Natural killer cell treated with Interleukin-12 subunit alpha and Interleukin-12 subunit beta and Interleukin-15 and Interleukin-18, amount 100 ng/mL, for 72 hours (primary cell): ENCODE measurements around the gene PHF11. TPM values are rescaled to one million over a fixed set of nuclear protein-coding genes. Genes with fewer than 3 reads are reported as not detected.
"Not testable (repeated sequence)": the region's sequence is repeated elsewhere in the genome, so short reads cannot be mapped to it uniquely, and the experiment has no call there.

Source experiments
- ATAC-seq, 2 donors: fragments of 150-1000 bp; cut with Tn5 transposase in 1 of 2; sonication (Bioruptor Pico), chemical (Tn5 transposase) in 1 of 2; 2 replicates each; pipeline ENCODE4 v1.10.0; 2021
- DNase-seq: peaks from one replicate; pipeline ENCODE4 v3.0.0; 2022; ENCODE audit warnings: low spot score
- H3K27ac Mint-ChIP-seq, 2 donors: 1 replicate in 1 of 2; 2 replicates in 1 of 2; pipeline ENCODE4 v1.8.0; 2022; ENCODE audit warnings: mixed read lengths in 2 of 2, mild to moderate bottlenecking in 1 of 2, moderate library complexity in 1 of 2
- H3K27me3 Mint-ChIP-seq, 2 donors: 1 replicate in 1 of 2; 2 replicates in 1 of 2; pipeline ENCODE4 v1.8.0; 2022; ENCODE audit warnings: mixed read lengths in 2 of 2
- H3K36me3 Mint-ChIP-seq: one replicate; pipeline ENCODE4 v1.8.0; 2022; ENCODE audit warnings: mixed read lengths
- H3K4me1 Mint-ChIP-seq, 2 donors: 1 replicate in 1 of 2; 2 replicates in 1 of 2; pipeline ENCODE4 v1.8.0; 2022; ENCODE audit warnings: low read depth in 2 of 2, mixed read lengths in 2 of 2, mild to moderate bottlenecking in 1 of 2
- H3K4me3 Mint-ChIP-seq: one replicate; pipeline ENCODE4 v1.8.0; 2022; ENCODE audit warnings: mixed read lengths
- H3K9me3 Mint-ChIP-seq: 2 replicates; pipeline ENCODE4 v1.8.0; 2022; ENCODE audit warnings: mixed read lengths
- total RNA-seq, 2 donors: library from RNA; stranded (reverse); gene quantifications; one replicate each; pipeline ENCODE4 v1.2.3, GENCODE V29; 2022

PHF11 gene
- total RNA-seq, 2 donors from 2014 or later: 58.2 to 78.2 TPM

DNA sequence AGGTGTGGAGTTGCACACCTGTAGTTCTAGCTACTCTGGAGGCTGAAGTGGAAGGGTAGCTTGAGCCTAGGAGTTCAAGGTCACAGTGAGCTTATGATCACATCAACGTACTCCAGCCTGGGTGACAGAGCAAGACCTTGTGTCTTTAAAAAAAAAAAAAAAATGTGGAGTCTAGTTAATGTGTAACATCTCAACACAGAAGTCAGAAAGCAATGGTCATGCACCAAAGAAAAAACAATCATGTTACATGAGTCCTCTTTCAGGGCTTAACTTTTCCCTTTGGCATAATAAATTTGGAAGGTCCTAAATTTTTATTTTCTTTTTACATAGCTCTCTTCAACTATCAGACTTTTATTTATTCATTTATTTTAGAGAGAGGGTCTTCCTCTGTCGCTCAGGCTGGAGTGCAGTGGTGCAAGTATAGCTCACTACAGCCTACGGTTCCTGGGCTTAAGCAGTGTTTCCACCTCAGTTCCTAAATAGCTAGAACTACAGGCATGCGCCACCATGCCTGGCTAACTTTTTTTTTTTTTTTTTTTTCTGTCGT, 29.4 kb upstream of the PHF11 start:
- Mint-ChIP-seq H3K27ac (no peak overlapping the region), H3K4me3 (no peak overlapping the region), H3K9me3 (no peaks in the 10 kb centered on the region), H3K27me3 (no peaks in the 10 kb centered on the region), H3K36me3 (peaks cover 22% of the 10 kb centered on the region), H3K4me1 (no peaks in the 10 kb centered on the region)
- no peak for ATAC-seq
- no peak for DNase-seq

DNA sequence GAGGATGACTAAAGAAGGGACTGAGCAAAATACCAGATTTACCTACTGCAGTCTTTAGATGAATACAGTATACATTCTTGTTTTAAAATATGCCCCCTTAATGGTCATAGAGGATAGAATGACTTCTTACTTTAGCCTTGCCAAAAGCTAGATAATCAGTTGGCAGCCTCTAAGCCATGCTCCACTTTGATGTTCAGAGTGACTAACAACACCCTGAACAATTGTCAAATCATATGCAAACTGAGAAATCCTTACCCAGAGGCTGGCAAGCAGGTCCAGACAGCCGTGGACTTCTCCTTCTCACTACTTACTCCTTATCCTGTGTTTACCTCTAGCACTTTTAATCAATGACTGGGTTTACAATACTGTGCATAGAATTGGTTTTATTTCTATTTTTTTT, 23.6 kb upstream of the PHF11 start:
- no peak for ATAC-seq
- no peaks in the 10 kb centered on the region for H3K4me1 Mint-ChIP-seq
- H3K36me3 Mint-ChIP-seq: peaks cover 7% of the 10 kb centered on the region
- H3K27ac Mint-ChIP-seq: no peak overlapping the region
- H3K9me3 Mint-ChIP-seq: no peaks in the 10 kb centered on the region
- no peak overlapping the region for H3K4me3 Mint-ChIP-seq
- DNase-seq: no peak
- H3K27me3 Mint-ChIP-seq: no peaks in the 10 kb centered on the region

DNA sequence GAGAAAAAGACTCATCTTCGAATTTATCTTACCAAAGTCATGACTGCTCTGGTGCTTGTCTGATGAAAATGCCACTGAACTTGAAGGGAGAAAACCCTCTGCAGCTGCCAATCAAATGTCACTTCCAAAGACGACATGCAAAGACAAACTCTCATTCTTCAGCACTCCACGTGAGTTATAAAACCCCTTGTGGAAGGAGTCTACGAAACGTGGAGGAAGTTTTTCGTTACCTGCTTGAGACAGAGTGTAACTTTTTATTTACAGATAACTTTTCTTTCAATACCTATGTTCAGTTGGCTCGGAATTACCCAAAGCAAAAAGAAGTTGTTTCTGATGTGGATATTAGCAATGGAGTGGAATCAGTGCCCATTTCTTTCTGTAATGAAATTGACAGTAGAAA, 19.2 kb upstream of the PHF11 start:
- Mint-ChIP-seq H3K4me1 (no peaks in the 10 kb centered on the region), H3K27ac (no peak overlapping the region), H3K9me3 (no peaks in the 10 kb centered on the region), H3K4me3 (no peak overlapping the region), H3K27me3 (no peaks in the 10 kb centered on the region), H3K36me3 (no peaks in the 10 kb centered on the region)
- ATAC-seq: no peak
- DNase-seq: no peak

DNA sequence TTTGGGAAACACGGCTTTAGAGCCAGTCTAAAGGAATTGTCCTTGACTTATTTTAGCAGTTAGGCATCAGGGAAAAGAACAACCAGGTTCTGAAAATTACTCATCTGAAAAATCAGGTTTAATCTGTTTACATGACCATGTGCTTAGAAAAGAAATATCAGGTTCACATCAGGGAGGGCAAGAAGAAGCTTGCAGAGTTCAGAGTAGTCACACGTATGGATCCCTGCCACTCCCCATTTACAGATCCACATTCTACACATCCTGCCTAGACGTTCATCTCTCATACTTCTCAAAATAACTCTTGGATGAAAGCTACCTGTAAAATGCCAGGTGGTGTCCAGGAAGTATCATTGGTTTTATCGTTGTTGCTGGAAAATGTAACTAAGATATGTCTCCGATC, 14.0 kb upstream of the PHF11 start:
- Mint-ChIP-seq H3K4me3 (no peak overlapping the region), H3K36me3 (peaks cover 18% of the 10 kb centered on the region), H3K4me1 (peaks cover 0 to 3% of the 10 kb centered on the region in 2 donors), H3K9me3 (no peaks in the 10 kb centered on the region), H3K27ac (no peak overlapping the region), H3K27me3 (no peaks in the 10 kb centered on the region)
- no peak for DNase-seq
- no peak for ATAC-seq

DNA sequence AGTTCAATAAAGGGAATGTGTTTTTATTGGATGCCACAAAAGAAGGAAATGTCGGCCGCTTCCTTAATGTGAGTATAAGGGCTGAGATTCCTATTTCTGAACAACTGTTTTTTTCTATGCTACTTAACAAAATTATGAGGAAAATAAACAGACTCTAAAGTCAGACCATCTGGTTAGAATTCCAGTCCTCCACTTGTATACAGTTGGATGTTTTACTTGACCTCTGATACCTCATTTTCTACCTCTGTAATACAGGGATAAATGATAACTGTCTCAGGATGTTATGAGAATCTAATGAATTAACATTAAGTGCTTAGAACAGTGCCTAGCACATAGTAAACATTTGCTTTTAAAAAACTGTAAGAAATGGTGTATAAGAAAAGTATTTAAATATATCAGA, 7.2 kb upstream of the PHF11 start:
- DNase-seq (no peak), ATAC-seq (no peak)
- Mint-ChIP-seq H3K9me3 (no peaks in the 10 kb centered on the region), H3K4me1 (peaks cover 0 to 3% of the 10 kb centered on the region in 2 donors), H3K36me3 (peaks cover 11% of the 10 kb centered on the region), H3K27me3 (no peaks in the 10 kb centered on the region), H3K4me3 (no peak overlapping the region), H3K27ac (no peak overlapping the region)

DNA sequence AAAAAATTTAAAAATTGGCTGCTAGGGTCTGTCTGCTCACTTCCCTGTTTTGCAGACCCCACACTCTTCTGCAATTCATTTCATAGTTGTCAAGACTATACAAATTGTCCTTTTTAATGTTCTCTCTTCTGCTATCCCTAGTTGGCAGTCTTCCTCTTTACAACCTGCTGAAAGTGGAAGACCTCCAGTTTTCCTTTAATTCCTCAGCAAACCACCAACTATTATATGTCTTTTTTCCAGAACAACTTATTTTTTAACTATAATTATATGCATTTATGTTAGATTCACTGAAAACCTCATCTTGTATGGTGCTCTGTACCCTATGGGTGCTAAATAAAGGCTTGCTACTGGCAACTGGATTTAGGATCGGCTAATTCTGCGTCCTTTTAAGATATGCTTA, 1.1 kb upstream of the PHF11 start:
- Mint-ChIP-seq H3K27ac (peak overlapping the region; percentile 76 to 83), H3K9me3 (no peaks in the 10 kb centered on the region), H3K4me3 (peak overlapping the region; percentile 87), H3K4me1 (peaks cover 33 to 39% of the 10 kb centered on the region in 2 donors), H3K36me3 (peaks cover 20% of the 10 kb centered on the region), H3K27me3 (no peaks in the 10 kb centered on the region)
- DNase-seq (no peak), ATAC-seq (no peak)

DNA sequence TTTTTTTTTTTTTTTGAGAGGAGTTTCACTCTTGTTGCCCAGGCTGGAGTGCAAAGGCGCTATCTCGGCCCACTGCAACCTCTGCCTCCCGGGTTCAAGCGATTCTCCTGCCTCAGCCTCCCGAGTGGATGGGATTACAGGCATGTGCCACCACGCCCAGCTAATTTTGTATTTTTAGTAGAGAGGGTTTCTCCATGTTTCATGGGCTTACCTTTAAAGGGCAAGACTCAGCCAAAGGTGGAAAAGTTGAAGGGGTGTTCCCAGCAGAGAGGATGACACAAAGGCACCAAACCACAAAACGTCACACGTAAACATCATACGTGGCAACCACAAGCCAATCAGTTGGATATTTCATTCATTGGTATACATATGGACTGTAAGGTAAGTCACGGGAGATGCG, 1.1 kb downstream of the PHF11 start:
- not testable (repeated sequence) for ATAC-seq

DNA sequence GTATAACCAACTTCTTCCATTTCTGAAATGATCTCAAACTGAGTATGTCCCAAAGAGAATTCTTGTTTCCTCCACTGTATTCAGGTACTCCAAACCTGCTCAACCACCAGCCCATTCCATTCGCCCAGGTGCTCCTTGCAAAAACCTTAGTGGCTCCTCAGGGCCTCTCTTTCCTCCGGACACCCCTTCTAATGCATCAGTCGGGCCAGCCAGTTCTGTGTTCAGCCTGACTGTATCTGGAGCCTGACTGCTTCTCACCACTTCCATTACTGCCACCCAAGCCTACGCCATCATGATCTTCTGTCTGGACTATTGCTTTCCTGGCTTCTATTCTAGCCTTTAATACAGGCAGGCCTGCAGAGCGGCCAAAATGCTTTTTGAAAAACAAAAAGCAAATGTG, 1.5 kb downstream of the PHF11 start:
- peaks cover 40 to 49% of the 10 kb centered on the region in 2 donors for H3K4me1 Mint-ChIP-seq
- peak overlapping the region; percentile 76 to 83 for H3K27ac Mint-ChIP-seq
- H3K36me3 Mint-ChIP-seq: peaks cover 20% of the 10 kb centered on the region
- H3K27me3 Mint-ChIP-seq: no peaks in the 10 kb centered on the region
- H3K4me3 Mint-ChIP-seq: peak overlapping the region; percentile 70
- ATAC-seq: no peak
- no peaks in the 10 kb centered on the region for H3K9me3 Mint-ChIP-seq
- peak; percentile 56 for DNase-seq

More for the DNA sequence above, 1.1 kb downstream of the PHF11 start:
- not testable (repeated sequence) for H3K9me3 Mint-ChIP-seq, H3K27me3 Mint-ChIP-seq
- H3K27ac Mint-ChIP-seq: peak overlapping the region; percentile 76 to 83
- peak; percentile 70 for DNase-seq
- peaks cover 40 to 49% of the 10 kb centered on the region in 2 donors for H3K4me1 Mint-ChIP-seq
- H3K4me3 Mint-ChIP-seq: peak overlapping the region; percentile 70
- peaks cover 20% of the 10 kb centered on the region for H3K36me3 Mint-ChIP-seq

DNA sequence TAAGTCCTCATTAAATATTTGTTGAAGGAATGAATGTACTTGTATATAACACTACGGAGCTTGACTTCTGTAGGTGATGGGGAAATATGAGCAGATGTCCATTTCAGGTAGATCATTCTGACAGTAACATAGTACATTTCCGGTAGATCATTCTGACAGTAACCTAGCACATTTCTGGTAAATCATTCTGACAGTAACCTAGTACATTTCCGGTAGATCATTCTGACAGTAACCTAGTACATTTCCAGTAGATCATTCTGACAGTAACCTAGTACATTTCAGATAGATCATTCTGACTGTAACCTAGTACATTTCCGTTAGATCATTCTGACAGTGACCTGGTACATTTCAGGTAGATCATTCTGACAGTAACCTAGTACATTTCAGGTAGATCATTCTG, 2.5 kb downstream of the PHF11 start:
- Mint-ChIP-seq H3K27me3 (no peaks in the 10 kb centered on the region), H3K36me3 (peaks cover 22% of the 10 kb centered on the region), H3K27ac (peak overlapping the region; percentile 76 to 83), H3K9me3 (no peaks in the 10 kb centered on the region), H3K4me1 (peaks cover 44 to 50% of the 10 kb centered on the region in 2 donors), H3K4me3 (peak overlapping the region; percentile 70)
- DNase-seq (no peak), ATAC-seq (no peak)

DNA sequence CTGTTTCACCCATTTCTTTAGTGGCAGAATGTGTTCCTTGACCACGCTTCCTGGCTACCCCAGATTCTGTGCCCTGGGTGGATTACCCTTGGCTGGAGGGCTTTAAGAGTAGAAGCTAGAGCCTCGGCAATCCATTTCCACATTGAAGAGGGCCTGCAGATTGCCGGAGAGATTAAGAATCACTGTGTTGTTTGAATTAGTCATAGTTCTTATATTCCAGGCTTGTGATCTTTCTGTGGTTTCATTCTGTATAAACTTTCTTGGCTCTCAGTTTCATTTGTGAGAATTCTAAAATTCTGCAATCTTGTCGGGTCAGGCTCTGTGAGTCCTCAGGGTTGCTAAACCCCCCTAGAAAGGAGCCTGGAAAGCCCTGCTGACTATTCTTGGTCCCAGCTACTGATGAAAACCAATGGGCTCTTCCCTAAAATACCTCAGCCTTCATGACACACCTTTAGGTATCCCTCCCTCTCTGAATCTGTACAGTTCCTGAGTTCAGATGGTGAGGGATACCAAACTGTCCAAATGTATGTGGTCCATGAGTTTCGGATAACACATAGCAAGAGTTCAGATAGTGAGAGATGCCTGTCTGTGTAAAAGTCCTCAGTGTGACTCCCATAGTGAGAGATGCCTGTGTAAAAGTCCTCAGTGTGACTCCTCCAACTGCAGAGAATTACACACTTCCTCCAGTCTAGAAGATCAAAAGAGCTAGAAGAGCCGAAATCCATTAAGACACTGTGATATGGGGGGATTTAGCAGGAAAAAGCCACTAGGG, 4.3 kb downstream of the PHF11 start:
- DNase-seq (no peak), ATAC-seq (no peak)
- H3K4me3 Mint-ChIP-seq: peak overlapping the region; percentile 39
- H3K36me3 Mint-ChIP-seq: peaks cover 25% of the 10 kb centered on the region
- H3K27me3 Mint-ChIP-seq: no peaks in the 10 kb centered on the region
- no peaks in the 10 kb centered on the region for H3K9me3 Mint-ChIP-seq
- H3K27ac Mint-ChIP-seq: peak overlapping the region; percentile 76 to 83
- H3K4me1 Mint-ChIP-seq: peaks cover 47 to 50% of the 10 kb centered on the region in 2 donors

DNA sequence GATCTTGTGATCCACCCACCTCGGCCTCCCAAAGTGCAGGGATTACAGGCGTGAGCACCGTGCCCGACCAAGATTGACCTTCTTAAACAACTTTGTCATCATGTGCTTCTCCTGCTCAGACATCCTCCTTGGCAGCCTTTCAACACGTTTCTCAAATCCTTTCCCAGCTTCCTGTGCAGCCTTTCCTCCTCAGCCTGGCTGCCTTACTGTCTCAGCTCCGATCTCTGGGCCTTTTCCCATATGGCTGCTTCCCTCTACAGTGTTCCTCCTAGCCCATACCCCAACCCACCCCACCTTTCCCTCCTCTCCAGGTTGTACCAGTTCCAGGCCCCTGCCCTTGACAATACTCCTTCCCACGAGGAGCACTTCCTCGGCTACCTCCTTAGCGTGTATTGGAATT, 7.2 kb downstream of the PHF11 start:
- H3K27ac Mint-ChIP-seq: peak overlapping the region in 1 of 2 donors; percentile 30
- no peak for ATAC-seq
- H3K9me3 Mint-ChIP-seq: no peaks in the 10 kb centered on the region
- H3K36me3 Mint-ChIP-seq: peaks cover 22% of the 10 kb centered on the region
- H3K27me3 Mint-ChIP-seq: no peaks in the 10 kb centered on the region
- H3K4me1 Mint-ChIP-seq: peaks cover 41 to 42% of the 10 kb centered on the region in 2 donors
- peak; percentile 55 for DNase-seq
- H3K4me3 Mint-ChIP-seq: peak overlapping the region; percentile 36

DNA sequence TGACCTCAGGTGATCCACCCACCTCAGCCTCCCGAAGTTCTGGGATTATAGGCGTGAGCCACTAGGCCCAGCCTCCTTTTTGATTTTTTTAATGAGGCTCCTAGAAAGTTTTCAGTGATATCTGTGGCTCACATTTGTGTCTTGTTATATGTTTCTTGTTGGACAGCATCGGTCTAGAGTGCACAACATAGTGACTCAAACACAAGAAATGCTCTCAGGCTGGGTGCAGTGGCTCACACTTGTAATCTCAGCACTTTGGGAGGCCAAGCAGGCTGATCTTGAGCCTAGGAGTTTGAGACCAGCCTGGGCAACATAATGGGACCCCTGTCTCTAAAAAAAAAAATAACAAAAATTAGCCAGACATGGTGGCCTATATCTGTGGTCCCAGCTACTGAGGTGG, 8.2 kb downstream of the PHF11 start:
- Mint-ChIP-seq H3K36me3 (peaks cover 15% of the 10 kb centered on the region), H3K27me3 (no peaks in the 10 kb centered on the region), H3K4me3 (no peak overlapping the region), H3K9me3 (no peaks in the 10 kb centered on the region), H3K27ac (no peak overlapping the region), H3K4me1 (peaks cover 31 to 34% of the 10 kb centered on the region in 2 donors)
- ATAC-seq (no peak), DNase-seq (no peak)

DNA sequence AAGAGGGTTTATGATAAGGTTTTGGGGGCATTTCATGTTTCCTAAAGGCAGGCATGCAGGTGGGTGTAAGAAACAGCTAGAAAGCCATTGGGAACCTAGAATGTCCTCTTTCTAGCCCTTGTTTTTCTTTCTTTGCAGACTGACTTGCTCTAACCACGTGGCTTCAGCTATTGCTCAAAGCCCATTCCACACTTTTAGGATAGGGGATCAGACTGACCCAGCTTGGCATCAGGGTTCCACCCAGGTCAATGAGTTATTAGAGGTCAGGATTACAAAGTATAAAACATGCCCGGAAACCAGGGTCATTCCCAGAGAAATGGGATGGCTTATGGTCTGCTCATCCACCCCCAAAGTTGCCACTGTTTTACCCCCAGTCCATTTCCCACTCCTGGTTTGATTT, 16.8 kb downstream of the PHF11 start:
- ATAC-seq: no peak
- DNase-seq: no peak
- Mint-ChIP-seq H3K4me1 (peaks cover 3 to 8% of the 10 kb centered on the region in 2 donors), H3K36me3 (peaks cover 31% of the 10 kb centered on the region), H3K27me3 (no peaks in the 10 kb centered on the region), H3K27ac (no peak overlapping the region), H3K9me3 (no peaks in the 10 kb centered on the region), H3K4me3 (no peak overlapping the region)

DNA sequence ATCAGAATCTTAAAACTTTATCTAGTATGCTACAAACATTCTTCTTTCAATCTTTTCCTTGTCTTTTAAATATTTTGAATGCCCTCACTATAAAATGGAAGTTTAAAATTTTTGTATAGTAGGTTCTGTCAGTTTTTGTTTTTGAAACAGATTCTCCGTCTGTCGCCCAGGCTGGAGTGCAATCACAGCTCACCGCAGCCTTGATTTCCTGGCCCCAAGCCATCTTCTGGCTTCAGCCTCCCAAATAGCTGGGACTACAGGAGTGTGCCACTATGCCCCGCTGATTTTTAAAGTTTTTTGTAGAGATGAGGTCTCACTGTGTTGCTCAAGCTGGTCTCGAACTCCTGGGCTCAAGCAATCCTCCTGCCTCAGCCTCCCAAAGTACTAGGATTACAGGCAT, 20.7 kb downstream of the PHF11 start:
- Mint-ChIP-seq H3K27ac (no peak overlapping the region), H3K4me1 (peaks cover 0 to 9% of the 10 kb centered on the region in 2 donors), H3K4me3 (no peak overlapping the region), H3K36me3 (peaks cover 32% of the 10 kb centered on the region), H3K27me3 (no peaks in the 10 kb centered on the region), H3K9me3 (no peaks in the 10 kb centered on the region)
- DNase-seq (no peak), ATAC-seq (no peak)
